ENCODE measurements around the gene CLDND2. TPM values are rescaled to one million over a fixed set of nuclear protein-coding genes. Genes with fewer than 3 reads are reported as not detected.

The CLDND2 gene
- total and polyA plus RNA-seq, 2 of the 4 experiments (the other 2 are of a cell fraction) = not detected

GRCh38 chr19:51371186-51371690, 2.4 kb upstream of the CLDND2 start:
- Histone ChIP-seq H3K18ac (ENCODE audit: low read depth, low read length) (no peak overlapping the region), H2BK15ac (ENCODE audit: low read depth, low read length) (no peak overlapping the region), H3K9ac (ENCODE audit: low read depth, low read length) (no peak overlapping the region), H3K27ac (ENCODE audit: insufficient read depth, low read length) (no peak overlapping the region), H3K9me1 (ENCODE audit: insufficient read depth, low read length) (peaks cover 6% of the 10 kb centered on the region; the same call in 1 of the 2 replicates), H3K23ac (ENCODE audit: low read depth, low read length) (no peak overlapping the region), H3K4me2 (ENCODE audit: low read depth, low read length) (no peak overlapping the region), H3K79me1 (ENCODE audit: low read depth in 1 of 2, low read length in 2 of 2) (peaks cover 0 to 15% of the 10 kb centered on the region in 2 experiments; a peak in 3 of 4 replicates), H2AK9ac (replicated peaks; ENCODE audit: low read depth, low read length, poor library complexity) (no peak overlapping the region), H2BK20ac (ENCODE audit: low read depth, low read length) (no peak overlapping the region), H3K9me3 (ENCODE audit: control insufficient read depth, insufficient read depth, low read length) (no peaks in the 10 kb centered on the region), H4K8ac (ENCODE audit: low read depth in 2 of 2, low read length in 2 of 2) (no peak overlapping the region), H3K36me3 (ENCODE audit: control insufficient read depth, insufficient read depth, low read length) (no peaks in the 10 kb centered on the region), H3K14ac (replicated peaks; ENCODE audit: low read depth, low read length) (no peak overlapping the region), H4K20me1 (ENCODE audit: insufficient read depth, low read length) (no peaks in the 10 kb centered on the region), H3K27me3 (ENCODE audit: control insufficient read depth, insufficient read depth, low read length) (peaks cover 2% of the 10 kb centered on the region; the same call in 1 of the 2 replicates), H2AK5ac (ENCODE audit: low read depth, low read length) (no peak overlapping the region), H3K4me3 (ENCODE audit: insufficient read depth, low read depth, low read length) (no peak overlapping the region), H2BK5ac (ENCODE audit: low read depth, low read length, poor library complexity, severe bottlenecking) (no peak overlapping the region), H2AFZ (replicated peaks; ENCODE audit: low read length, poor library complexity) (no peak overlapping the region), H3K4me1 (ENCODE audit: control insufficient read depth, insufficient read depth, low read length) (peaks cover 6% of the 10 kb centered on the region), H3K56ac (ENCODE audit: extremely low read depth, insufficient read depth, low read length) (no peak overlapping the region), H2BK120ac (ENCODE audit: low read depth, low read length) (no peak overlapping the region), H3K4ac (ENCODE audit: low read depth, low read length) (no peak overlapping the region), H4K5ac (ENCODE audit: low read depth, low read length) (no peak overlapping the region), H4K91ac (ENCODE audit: insufficient read depth, low read depth, low read length) (no peak overlapping the region)
- intact Hi-C loops (cut with micrococcal nuclease) (no loop called here), in situ Hi-C loops (cut with MboI; ENCODE audit: low sequenced_read_pairs) (no loop called here), dilution Hi-C loops (cut with HindIII; ENCODE audit: low sequenced_read_pairs, unreplicated experiment) (no loop called here)
- TF ChIP-seq MAZ (IDR thresholded peaks at IDR 0.05; ENCODE audit: borderline replicate concordance, low read depth, low read length) (no peak), SMC3 (IDR thresholded peaks at IDR 0.05; ENCODE audit: low read depth, low read length) (no peak), MXI1 (IDR thresholded peaks at IDR 0.05; ENCODE audit: borderline replicate concordance, low read depth, low read length) (no peak), USF2 (IDR thresholded peaks at IDR 0.05; ENCODE audit: low read depth, low read length) (no peak)
- ChIA-PET CTCF (interaction anchor here (1.0 kb wide), 1 partner anchor 8 kb away, joined by 3 read pairs; no protein-coding TSS in a partner anchor), POLR2A (ENCODE audit: unreplicated experiment) (no interaction called here)
- BruUV-seq (replicated peaks) = no TSS peak
- no peak for ATAC-seq (ENCODE audit: low read depth)
- no peak for DNase-seq
- WGBS, 2 experiments (ENCODE audit: extremely low coverage in 2 of 2, insufficient read length in 1 of 2) = no CpG with 5 or more reads among the region's 8 CpGs
